Activated CD8-positive, alpha-beta memory T cell treated with anti-CD3 and anti-CD28 coated beads for 4 hours (primary cell): ENCODE data around the gene DYRK3.
"Not testable (repeated sequence)": the region's sequence is repeated elsewhere in the genome, so short reads cannot be mapped to it uniquely, and the experiment has no call there.

Source experiments
- DNase-seq, 2 donors: peaks; one replicate each; pipeline ENCODE4 v3.0.0-alpha.2; 2020; ENCODE audit warnings: low read depth in 2 of 2

DYRK3 gene

GRCh38 chr1:206635080-206635977 lies at the start of gene DYRK3:
TSS of gene DYRK3 (plus strand) at chr1:206635536. CDS start at chr1:206635704, 168 bp downstream.
- peak; percentile 81 to 84 for DNase-seq

- no peak for DNase-seq
These were observed 48.6 kb upstream of the DYRK3 start for GRCh38 chr1:206586501-206587445.

GRCh38 chr1:206587904-206588303 lies 47.4 kb upstream of the DYRK3 start:
- DNase-seq: no peak

- no peak for DNase-seq
These were observed 46.8 kb upstream of the DYRK3 start for GRCh38 chr1:206588492-206588891.

GRCh38 chr1:206589206-206589605 lies 46.1 kb upstream of the DYRK3 start:
- no peak for DNase-seq

GRCh38 chr1:206590025-206590758 lies 45.1 kb upstream of the DYRK3 start:
- DNase-seq: peak; percentile 45 to 59

- DNase-seq: no peak
These were observed 44.1 kb upstream of the DYRK3 start for GRCh38 chr1:206591226-206591625.

- no peak for DNase-seq
These were observed 43.6 kb upstream of the DYRK3 start for GRCh38 chr1:206591696-206592095.

- DNase-seq: no peak
These were observed 41.9 kb upstream of the DYRK3 start for GRCh38 chr1:206593351-206593925.

- DNase-seq: no peak
These were observed 39.6 kb upstream of the DYRK3 start for GRCh38 chr1:206595581-206596318.

- no peak for DNase-seq
These were observed 39.0 kb upstream of the DYRK3 start for GRCh38 chr1:206596319-206596666.

- no peak for DNase-seq
These were observed 34.8 kb upstream of the DYRK3 start for GRCh38 chr1:206600527-206600926.

GRCh38 chr1:206604861-206605260 lies 30.5 kb upstream of the DYRK3 start:
- no peak for DNase-seq

GRCh38 chr1:206606867-206607266 lies 28.5 kb upstream of the DYRK3 start:
- no peak for DNase-seq

- peak in 1 of 2 donors; percentile 21 for DNase-seq
These were observed 27.1 kb upstream of the DYRK3 start for GRCh38 chr1:206608108-206608698.

GRCh38 chr1:206609229-206609991 lies 25.9 kb upstream of the DYRK3 start:
- no peak for DNase-seq

GRCh38 chr1:206612129-206612876 lies 23.0 kb upstream of the DYRK3 start, which contains the start of gene EIF2D:
TSS of gene EIF2D (minus strand) at chr1:206612465. CDS start at chr1:206612342, 123 bp downstream.
- peak; percentile 88 to 90 for DNase-seq

- not testable (repeated sequence) for DNase-seq
These were observed 8.9 kb upstream of the DYRK3 start for GRCh38 chr1:206626396-206626795.

- no peak for DNase-seq
These were observed 6.4 kb upstream of the DYRK3 start for GRCh38 chr1:206628916-206629315.
